Measurements from ENCODE around the gene HECW1. TPM values are rescaled to one million over a fixed set of nuclear protein-coding genes. Genes with fewer than 3 reads are reported as not detected.
"Not testable (repeated sequence)": the region's sequence is repeated elsewhere in the genome, so short reads cannot be mapped to it uniquely, and the experiment has no call there.

HECW1 gene
- 2.4 and 2.5 TPM in 2 replicates for total RNA-seq (2014; rRNA removed; shearing (Covaris generic))
- 1.2 and 1.9 TPM in 2 replicates for polyA plus RNA-seq (2015; cell fraction: cytosol; rRNA removed)
- polyA plus RNA-seq (2015; cell fraction: nucleus; rRNA removed): 0.31 and 4.4 TPM in 2 replicates

GRCh38 chr7:43112459-43112940 lies at the start of gene HECW1:
HECW1 (plus strand) TSS chr7:43112647; CDS start chr7:43243906, 131,259 bp downstream.
- DNase-seq (ENCODE audit: low read depth): no peak

DNA sequence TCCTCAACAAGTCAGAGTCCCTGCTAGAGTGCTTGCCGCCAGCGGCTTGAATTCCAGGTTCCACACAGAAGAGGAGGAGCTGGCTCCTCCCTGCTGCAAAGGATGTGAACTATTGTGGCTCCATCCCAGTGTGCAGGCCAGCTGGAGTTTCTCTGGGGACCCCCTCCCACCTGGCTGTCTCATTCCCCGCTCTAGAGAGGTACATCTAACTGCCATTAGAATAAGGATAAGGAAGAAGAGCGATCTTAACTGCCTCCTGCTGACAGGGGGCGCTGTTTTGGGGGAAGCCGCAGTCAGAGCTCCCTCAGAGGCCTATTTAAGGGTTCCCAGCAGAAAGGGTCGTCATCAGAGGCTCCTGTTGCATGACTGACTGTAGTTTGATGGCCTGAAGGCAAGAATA lies 40.8 kb upstream of the HECW1 start:
- DNase-seq (ENCODE audit: low read depth): peak; percentile 1

GRCh38 chr7:43072530-43072929 lies 39.9 kb upstream of the HECW1 start:
- no peak for DNase-seq (ENCODE audit: low read depth)

DNA sequence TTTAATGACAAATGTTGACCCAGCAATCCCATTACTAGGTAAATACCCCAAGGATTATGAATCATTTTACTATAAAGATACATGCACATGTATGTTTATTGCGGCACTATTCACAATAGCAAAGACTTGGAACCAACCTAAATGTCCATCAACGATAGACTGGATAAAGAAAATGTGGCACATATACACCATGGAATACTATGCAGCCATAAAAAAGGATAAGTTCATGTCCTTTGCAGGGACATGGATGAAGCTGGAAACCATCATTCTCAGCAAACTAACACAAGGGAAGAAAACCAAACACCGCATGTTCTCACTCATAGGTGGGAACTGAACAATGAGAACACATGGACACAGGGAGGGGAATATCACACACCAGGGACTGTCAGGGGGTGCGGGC lies 38.6 kb upstream of the HECW1 start:
- DNase-seq (ENCODE audit: low read depth): not testable (repeated sequence)

DNA sequence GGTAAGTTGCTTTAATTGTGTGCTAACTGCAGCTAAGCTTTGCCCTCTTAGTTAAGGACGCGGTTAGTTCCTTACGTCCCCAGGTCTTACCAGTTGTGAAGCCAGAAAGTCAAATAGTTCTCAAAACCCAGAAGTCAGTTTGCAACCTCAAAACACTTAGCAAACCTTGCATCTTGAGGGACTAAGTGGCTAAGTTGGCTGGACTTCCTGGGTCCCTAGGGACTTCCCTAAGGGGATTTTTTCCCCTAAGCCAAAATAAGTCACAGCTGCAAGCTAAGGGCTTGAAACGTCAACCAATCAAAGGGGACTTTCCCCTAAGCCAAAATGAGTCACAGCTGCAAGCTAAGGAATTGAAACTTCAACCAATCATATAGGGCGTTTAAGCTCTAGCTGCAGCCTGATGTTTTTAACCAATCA lies 36.2 kb upstream of the HECW1 start:
- DNase-seq (ENCODE audit: low read depth): peak; percentile 29

DNA sequence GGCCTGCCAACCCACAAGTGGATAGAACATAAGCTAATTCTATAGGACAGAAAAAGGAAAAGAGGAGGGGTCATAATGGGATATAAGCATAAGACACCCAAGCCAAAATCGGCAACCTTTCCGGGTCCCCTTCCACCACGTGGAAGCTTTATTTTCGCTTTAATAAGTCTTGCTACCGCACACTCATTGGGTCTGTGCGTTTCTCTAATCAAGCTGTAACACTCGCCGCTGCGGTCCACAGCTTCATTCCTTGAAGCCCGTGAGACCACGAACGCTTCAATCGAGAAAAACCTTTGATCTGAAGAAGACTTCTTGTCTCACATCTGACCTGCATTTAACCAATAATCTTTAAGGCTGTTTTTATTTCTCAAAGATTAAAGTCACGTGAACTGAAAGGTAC lies 35.8 kb upstream of the HECW1 start:
- no peak for DNase-seq (ENCODE audit: low read depth)

- no peak for DNase-seq (ENCODE audit: low read depth)
Measured at GRCh38 chr7:43077285-43077684, 35.2 kb upstream of the HECW1 start.

GRCh38 chr7:43077732-43078391 lies 34.6 kb upstream of the HECW1 start:
- peak; percentile 2 for DNase-seq (ENCODE audit: low read depth)

DNA sequence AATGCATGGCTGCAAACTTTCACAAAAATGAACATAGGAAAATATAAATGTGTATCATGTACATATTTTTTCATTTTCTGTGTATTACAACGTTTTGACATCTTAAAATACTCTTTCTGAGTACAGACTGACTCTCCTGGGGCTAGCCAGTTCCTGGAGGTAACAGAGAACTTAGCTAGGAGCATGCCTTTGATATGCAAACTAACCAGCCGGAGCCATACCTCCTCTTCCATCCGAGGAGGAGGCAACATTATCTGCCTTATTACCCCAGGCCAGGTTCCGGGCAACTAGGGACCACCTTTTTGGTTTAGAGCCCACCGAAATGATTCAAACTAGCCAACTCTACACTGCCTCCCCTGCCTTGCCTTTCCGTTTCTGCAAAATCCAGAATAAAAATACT lies 33.7 kb upstream of the HECW1 start:
- no peak for DNase-seq (ENCODE audit: low read depth)

- DNase-seq (ENCODE audit: low read depth): no peak
Measured at GRCh38 chr7:43081603-43082002, 30.8 kb upstream of the HECW1 start.

DNA sequence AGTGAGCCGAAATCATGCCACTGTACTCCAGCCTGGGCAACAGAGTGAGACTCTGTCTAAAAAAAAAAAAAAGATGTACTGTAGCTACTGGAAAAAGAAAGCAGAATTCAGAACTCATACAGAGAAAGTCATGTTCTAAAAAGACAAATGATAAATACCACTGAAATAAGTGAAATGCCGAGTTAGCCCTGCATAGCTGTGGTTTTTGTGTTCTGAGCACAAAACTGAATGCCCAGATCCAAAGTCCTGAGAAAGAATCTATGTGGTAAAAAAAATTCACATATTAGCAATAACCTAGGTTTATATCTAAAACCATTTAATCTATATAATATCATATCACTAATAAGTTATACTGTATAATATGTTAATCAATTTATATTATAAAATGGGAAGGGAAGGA lies 29.3 kb upstream of the HECW1 start:
- DNase-seq (ENCODE audit: low read depth): no peak

DNA sequence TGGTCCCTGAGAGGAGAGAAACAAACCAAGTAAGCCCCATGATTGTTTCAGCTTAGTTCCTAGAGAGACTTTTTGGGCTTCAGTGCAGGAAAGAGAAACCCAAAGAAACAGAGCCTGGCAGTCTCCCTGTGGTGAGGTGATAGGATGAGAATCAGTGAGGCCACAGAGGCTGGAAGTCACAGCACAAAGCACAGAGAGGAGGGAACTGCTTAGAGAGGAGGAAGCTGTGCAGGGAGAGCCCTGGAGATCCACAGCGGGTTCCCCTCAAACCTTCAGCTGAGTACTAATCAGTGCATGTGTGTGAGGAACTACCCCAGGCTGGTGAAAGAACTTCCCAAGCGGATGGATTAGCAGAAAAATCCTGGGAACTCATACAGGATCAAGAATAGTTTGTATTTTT lies 27.4 kb upstream of the HECW1 start:
- DNase-seq (ENCODE audit: low read depth): no peak

DNA sequence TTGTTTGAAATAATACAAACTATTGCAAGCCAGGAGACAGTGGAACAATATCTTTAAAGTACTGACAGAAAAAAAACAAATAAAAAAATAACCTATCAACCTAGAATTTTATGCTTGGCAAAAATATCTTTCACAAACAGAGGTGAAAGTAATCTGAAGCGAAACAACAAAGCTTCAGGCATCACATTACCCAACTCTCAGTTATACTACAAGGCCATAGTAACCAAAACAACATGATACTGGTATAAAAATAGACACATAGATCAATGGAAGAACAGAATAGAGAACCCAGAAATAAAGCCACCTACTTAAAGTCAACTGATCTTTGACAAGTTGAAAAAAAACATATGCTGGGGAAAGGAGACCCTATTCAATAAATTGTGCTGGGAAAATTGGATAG lies 26.5 kb upstream of the HECW1 start:
- no peak for DNase-seq (ENCODE audit: low read depth)

GRCh38 chr7:43092819-43093218 lies 19.6 kb upstream of the HECW1 start:
- DNase-seq (ENCODE audit: low read depth): no peak

DNA sequence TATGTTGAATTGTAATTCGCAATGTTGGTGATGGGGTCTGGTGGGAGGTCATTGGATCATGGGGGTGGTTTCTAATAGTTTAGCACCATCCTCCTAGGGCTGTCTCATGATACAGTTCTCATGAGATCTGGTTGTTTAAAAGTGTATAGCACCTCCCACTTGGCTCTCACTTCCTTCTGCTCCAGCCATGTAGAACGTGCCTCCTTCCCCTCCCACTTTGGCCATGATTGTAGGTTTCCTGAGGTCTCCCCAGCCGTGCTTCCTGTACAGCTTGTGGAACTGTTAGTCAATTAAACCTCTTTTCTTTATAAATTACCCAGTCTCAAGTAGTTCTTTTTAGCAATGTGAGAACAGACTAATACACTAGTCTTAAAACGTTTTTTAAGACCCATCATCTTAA lies 15.6 kb upstream of the HECW1 start:
- DNase-seq (ENCODE audit: low read depth): no peak

DNA sequence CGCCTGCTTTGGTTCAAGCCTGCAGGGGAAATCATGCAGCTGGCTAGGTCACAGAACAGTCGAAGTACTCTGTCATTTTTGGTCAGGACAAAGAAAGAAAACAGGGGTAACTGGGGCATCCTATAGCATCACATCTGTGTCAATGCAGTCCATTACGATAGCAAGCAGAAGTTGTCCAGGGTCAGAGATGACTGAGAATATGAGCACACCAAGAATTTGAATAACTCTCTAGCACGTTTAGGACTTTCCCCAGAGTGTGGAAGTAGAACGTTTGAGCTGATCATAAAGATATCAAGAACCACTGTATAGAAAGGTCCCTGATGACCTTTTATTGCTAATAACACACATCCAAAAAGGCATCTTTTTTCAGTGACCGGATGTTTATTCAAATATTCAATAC lies 12.7 kb upstream of the HECW1 start:
- no peak for DNase-seq (ENCODE audit: low read depth)

DNA sequence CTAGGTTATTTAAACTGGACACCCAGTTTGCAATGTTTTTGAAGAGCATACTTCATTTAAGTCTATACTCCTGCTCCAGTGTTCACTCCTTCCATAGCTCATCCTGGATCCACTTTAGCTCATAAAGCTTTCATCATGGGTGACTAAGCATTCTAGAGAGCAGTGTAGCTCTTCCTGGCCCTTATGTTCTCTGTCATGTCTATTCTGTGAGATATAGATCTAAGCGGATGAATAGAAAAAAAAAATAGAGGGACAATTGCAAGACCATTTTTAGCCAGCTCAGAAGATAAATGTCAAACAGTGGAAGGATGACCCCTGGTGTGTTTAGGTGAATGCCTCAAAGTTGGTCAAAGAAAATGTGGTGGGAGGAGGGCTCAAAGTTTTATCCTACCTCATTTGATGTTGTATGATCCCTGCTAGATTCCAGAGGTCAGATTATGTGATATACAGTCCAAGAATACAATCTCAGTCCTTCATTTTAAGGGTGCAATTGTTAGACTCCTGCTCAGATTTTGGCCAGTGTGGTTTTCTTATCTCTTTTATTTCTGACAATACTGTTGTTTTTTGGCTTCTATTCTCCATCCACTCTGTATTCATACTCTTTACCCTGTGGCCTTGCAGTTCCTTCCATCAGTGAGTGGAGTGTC lies 7.5 kb upstream of the HECW1 start:
- DNase-seq (ENCODE audit: low read depth): no peak

DNA sequence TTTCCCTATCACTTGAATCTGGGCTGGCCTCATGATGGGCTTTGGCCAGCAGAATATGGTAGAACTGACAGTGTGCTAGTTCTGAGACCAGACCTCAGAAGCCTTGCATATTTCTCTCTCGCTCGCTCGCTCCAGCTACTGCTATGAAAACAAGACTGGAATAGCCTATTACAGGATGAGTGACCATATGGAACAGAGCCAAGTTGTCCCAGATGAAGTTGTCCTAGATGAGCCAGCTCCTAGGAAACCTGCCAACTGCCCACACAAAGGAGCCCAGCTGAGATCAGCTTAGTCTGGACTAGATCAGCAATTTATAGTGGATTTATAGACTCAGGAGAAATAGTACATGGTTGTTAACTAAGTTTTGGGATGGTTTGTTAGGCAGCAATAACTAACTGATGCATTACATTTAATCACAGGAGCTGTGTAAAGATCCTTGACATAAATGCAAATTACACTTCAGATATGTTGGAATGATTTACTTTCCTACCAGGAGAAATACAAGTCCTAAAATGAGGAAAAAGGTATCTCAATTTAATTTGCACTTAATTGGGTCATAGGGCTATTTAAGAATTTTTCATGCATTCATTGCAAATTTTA lies 6.8 kb upstream of the HECW1 start:
- peak; percentile 1 for DNase-seq (ENCODE audit: low read depth)

- peak; percentile 47 for DNase-seq (ENCODE audit: low read depth)
Measured at GRCh38 chr7:43108255-43109011, 4.0 kb upstream of the HECW1 start.

- no peak for DNase-seq (ENCODE audit: low read depth)
Measured at GRCh38 chr7:43110791-43111535, 1.5 kb upstream of the HECW1 start.

All from HT1080 (cell line).